Gastrocnemius medialis (tissue), 4 donors: ENCODE measurements around the gene PTPN11.

Experiments
- CTCF ChIP-seq, 5 experiments: fragments of 450-650 bp in 3 of 5; fragments of 200-600 bp in 2 of 5; sonication (generic) in 2 of 5; IDR thresholded peaks in 4 of 5; conservative IDR thresholded peaks in 1 of 5; 1 replicate in 4 of 5; 2 replicates in 1 of 5; pipeline ENCODE4 v1.5.1; 2016 to 2019; ENCODE audit warnings: antibody characterized with exemption in 5 of 5, mild to moderate bottlenecking in 3 of 5, moderate library complexity in 3 of 5
- POLR2A ChIP-seq, 2 donors: fragments of 450-650 bp; IDR thresholded peaks; one replicate each; pipeline ENCODE4 v1.6.1; 2017; ENCODE audit warnings: antibody characterized with exemption in 2 of 2, mild to moderate bottlenecking in 2 of 2, moderate library complexity in 2 of 2

DNA sequence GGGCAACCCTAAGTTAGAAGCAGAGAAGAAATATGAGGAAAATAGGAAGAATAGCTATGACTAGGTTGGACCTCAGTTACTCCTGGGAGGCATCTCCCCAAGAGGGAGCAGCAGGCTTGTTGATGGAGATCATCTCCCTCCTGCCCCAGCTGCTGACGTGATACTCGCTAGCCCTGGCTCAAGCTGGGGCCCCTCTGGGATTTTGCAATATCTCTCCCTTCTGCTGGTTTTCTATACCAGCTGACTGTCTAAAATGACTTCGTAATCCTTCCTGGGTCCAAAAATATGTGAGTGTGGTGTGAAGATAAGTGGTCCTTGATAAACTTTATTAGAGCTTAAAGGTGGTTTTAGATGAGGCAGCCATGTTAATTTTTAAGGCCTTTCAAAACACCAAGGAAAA is 32.0 kb upstream of the PTPN11 start:
- TF ChIP-seq CTCF (IDR thresholded peaks at IDR 0.05 in 4 of 5, conservative IDR thresholded peaks at IDR 0.05 in 1 of 5) (no peak), POLR2A (IDR thresholded peaks at IDR 0.05) (no peak)
